ENCODE data around the gene PAM. TPM values are rescaled to one million over a fixed set of nuclear protein-coding genes. Genes with fewer than 3 reads are reported as not detected.

Gene PAM
- 257 TPM for total RNA-seq (2021; ENCODE audit: unreplicated experiment)
- 115 and 142 TPM in 2 replicates for polyA plus RNA-seq (2012)
- percentile 94 among the genes with signal in this experiment for Bru-seq, nascent RNA
- percentile 83 among the genes with signal in this experiment for BruChase-seq, experiment 1, labeled RNA remaining after a 6-hour chase
- percentile 87 among the genes with signal in this experiment for BruChase-seq, experiment 2, labeled RNA remaining after a 2-hour chase
- long read RNA-seq, full-length matches to known transcripts: 108 of 448 reads
- long read RNA-seq, partial matches to known transcripts: 122 of 448 reads
- long read RNA-seq, other reads (novel, unspliced or antisense): 218 of 448 reads

DNA sequence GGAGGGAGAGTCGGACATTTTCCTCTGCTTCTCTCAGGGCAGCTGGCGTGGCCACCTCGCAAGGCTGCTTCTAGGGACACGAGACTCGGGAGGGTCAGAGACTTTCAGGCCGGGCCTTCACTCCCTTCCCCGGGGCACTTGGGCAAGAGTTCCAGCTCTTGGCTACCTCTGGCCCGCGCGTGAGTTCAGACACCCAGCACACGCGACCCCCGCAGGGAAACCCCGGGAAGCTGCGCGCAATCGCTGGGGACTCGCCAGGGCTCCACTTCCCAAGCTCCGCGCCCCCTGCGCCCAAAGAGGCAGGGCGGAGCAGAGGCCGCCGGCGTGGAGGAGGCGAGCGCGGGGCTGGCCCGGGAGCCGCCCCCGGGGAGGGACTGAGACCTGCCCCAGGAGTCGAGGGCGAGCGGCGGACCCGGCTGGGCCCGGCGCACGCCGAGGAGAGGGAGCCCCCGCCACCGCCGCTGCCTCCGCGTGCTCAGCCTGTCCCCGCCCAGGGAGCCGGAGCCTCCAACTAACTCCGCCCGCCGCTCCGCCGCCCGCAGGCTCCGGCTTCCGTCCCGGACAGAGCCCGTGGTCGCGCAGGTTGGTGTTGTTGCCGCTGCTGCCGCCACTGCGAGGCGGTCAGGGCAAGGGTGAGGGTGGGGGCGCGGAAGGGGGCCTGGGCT is at the start of gene PAM:
TSS of gene PAM (plus strand) at position 539 of the 665 bp plus-strand sequence. CDS start 110,891 bp downstream, outside the sequence.
- RAD21 ChIA-PET (ENCODE audit: low non-redundant PET in 1 of 2, low total read pairs in 2 of 2, uncharacterized antibody in 2 of 2, unreplicated experiment in 2 of 2): no interaction called here
- POLR2A ChIA-PET: interaction anchor here (1.3 kb wide), 1 partner anchor 40 kb away, joined by 4 read pairs; no protein-coding TSS in a partner anchor
- H3K27ac ChIP-seq (ENCODE audit: low read depth, low read length): peak within 1 kb of the TSS; percentile 82
- TF ChIP-seq EZH2 (IDR thresholded peaks at IDR 0.05): no peak
- no peak for TF ChIP-seq ZNF274 (IDR thresholded peaks at IDR 0.05; ENCODE audit: low read depth, low read length)
- TF ChIP-seq, protein P1, sequence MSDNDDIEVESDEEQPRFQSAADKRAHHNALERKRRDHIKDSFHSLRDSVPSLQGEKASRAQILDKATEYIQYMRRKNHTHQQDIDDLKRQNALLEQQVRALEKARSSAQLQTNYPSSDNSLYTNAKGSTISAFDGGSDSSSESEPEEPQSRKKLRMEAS (IDR thresholded peaks at IDR 0.05): peak; percentile 88
- no peak for TF ChIP-seq FOSL1 (IDR thresholded peaks at IDR 0.05; ENCODE audit: low read depth)
- TF ChIP-seq RAD21 (IDR thresholded peaks at IDR 0.05; ENCODE audit: low read depth): no peak
- TF ChIP-seq POLR2AphosphoS5 (IDR thresholded peaks at IDR 0.05; ENCODE audit: low read depth, low read length): peak; percentile 82
- TF ChIP-seq EZH2phosphoT487 (IDR thresholded peaks at IDR 0.05; ENCODE audit: borderline replicate concordance): no peak
- TF ChIP-seq ZFX (IDR thresholded peaks at IDR 0.05): peak; percentile 63
- TF ChIP-seq SP1 (IDR thresholded peaks at IDR 0.05; ENCODE audit: low read depth): no peak
- TF ChIP-seq SIN3A (IDR thresholded peaks at IDR 0.05; ENCODE audit: low read depth): peak; percentile 66
- no peak for TF ChIP-seq CEBPB (IDR thresholded peaks at IDR 0.05; ENCODE audit: low read depth)
- TF ChIP-seq ELF1 (IDR thresholded peaks at IDR 0.05; ENCODE audit: borderline replicate concordance, low read depth): no peak
- no peak for TF ChIP-seq SRF (IDR thresholded peaks at IDR 0.05; ENCODE audit: low read depth)
- TF ChIP-seq ZBTB33 (IDR thresholded peaks at IDR 0.05; ENCODE audit: extremely low read depth, insufficient replicate concordance, low read length): no peak
- TF ChIP-seq, protein P2, sequence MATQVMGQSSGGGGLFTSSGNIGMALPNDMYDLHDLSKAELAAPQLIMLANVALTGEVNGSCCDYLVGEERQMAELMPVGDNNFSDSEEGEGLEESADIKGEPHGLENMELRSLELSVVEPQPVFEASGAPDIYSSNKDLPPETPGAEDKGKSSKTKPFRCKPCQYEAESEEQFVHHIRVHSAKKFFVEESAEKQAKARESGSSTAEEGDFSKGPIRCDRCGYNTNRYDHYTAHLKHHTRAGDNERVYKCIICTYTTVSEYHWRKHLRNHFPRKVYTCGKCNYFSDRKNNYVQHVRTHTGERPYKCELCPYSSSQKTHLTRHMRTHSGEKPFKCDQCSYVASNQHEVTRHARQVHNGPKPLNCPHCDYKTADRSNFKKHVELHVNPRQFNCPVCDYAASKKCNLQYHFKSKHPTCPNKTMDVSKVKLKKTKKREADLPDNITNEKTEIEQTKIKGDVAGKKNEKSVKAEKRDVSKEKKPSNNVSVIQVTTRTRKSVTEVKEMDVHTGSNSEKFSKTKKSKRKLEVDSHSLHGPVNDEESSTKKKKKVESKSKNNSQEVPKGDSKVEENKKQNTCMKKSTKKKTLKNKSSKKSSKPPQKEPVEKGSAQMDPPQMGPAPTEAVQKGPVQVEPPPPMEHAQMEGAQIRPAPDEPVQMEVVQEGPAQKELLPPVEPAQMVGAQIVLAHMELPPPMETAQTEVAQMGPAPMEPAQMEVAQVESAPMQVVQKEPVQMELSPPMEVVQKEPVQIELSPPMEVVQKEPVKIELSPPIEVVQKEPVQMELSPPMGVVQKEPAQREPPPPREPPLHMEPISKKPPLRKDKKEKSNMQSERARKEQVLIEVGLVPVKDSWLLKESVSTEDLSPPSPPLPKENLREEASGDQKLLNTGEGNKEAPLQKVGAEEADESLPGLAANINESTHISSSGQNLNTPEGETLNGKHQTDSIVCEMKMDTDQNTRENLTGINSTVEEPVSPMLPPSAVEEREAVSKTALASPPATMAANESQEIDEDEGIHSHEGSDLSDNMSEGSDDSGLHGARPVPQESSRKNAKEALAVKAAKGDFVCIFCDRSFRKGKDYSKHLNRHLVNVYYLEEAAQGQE (IDR thresholded peaks at IDR 0.05; ENCODE audit: low read depth): no peak
- no peak for TF ChIP-seq YY1 (IDR thresholded peaks at IDR 0.05; ENCODE audit: extremely low read depth, insufficient replicate concordance, low read depth, low read length)
- TF ChIP-seq, protein P3, sequence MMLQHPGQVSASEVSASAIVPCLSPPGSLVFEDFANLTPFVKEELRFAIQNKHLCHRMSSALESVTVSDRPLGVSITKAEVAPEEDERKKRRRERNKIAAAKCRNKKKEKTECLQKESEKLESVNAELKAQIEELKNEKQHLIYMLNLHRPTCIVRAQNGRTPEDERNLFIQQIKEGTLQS (IDR thresholded peaks at IDR 0.05): no peak

More for the DNA sequence above, at the start of gene PAM:
- Histone ChIP-seq H4K20me1 (ENCODE audit: insufficient read depth) (no peaks in the 10 kb centered on the region), H3K79me2 (ENCODE audit: insufficient read depth, low read length) (peaks cover 46% of the 10 kb centered on the region), H3K36me3 (ENCODE audit: control insufficient read depth in 1 of 2, insufficient read depth in 2 of 2, low read length in 2 of 2) (no peaks in the 10 kb centered on the region), H3K9me3 (ENCODE audit: control insufficient read depth in 1 of 2, insufficient read depth in 1 of 2, low read depth in 1 of 2, low read length in 2 of 2) (no peaks in the 10 kb centered on the region), H2AFZ (ENCODE audit: low read depth, low read length, poor library complexity, severe bottlenecking) (peak within 1 kb of the TSS; percentile 63), H3K9ac (ENCODE audit: low read length) (peak within 1 kb of the TSS; percentile 95), H3K4me2 (ENCODE audit: low read length) (peak within 1 kb of the TSS; percentile 91), H3K9me2 (ENCODE audit: insufficient read depth) (no peaks in the 10 kb centered on the region), H3K4me1 (ENCODE audit: control insufficient read depth in 1 of 2, insufficient read depth in 2 of 2, low read length in 2 of 2) (peaks cover 13 to 33% of the 10 kb centered on the region in 2 experiments), H3K4me3 (replicated peaks in 1 of 2; ENCODE audit: low read depth in 1 of 2, low read length in 2 of 2) (peak within 1 kb of the TSS; percentile 95 to 99), H3K27me3 (ENCODE audit: insufficient read depth, low read length) (no peaks in the 10 kb centered on the region)
- ATAC-seq (peak; percentile 85), DNase-seq (ENCODE audit: low read depth, low spot score) (no peak)
- BruUV-seq (replicated peaks): no TSS peak
- CTCF ChIA-PET: interaction anchor here (0.7 kb wide), 1 partner anchor 74 kb away, joined by 3 read pairs; no protein-coding TSS in a partner anchor
- intact Hi-C loops (cut with micrococcal nuclease): loop anchor here (1.0 kb wide), 1 partner anchor 41 kb away; no protein-coding TSS in a partner anchor
